CD14-positive monocyte (primary cell): ENCODE measurements around the gene EPO. TPM values are rescaled to one million over a fixed set of nuclear protein-coding genes. Genes with fewer than 3 reads are reported as not detected.

Experiments used
- DNase-seq, 3 donors: peaks; one replicate each; pipeline ENCODE4 v3.0.0-alpha.2; 2011 to 2022
- H2AFZ ChIP-seq: 2 replicates; pipeline ENCODE4 v1.6.0; 2012; ENCODE audit warnings: mild to moderate bottlenecking, low read depth, low read length, inconsistent platforms; ENCODE audit not compliant: insufficient read depth, poor library complexity, severe bottlenecking
- H3K27ac ChIP-seq, 2 donors: 1 replicate in 1 of 2; 2 replicates in 1 of 2; pipeline ENCODE4 v1.5.1; 2012 to 2013; ENCODE audit warnings: low read length in 2 of 2, control low read depth in 1 of 2, inconsistent platforms in 1 of 2, low read depth in 1 of 2, mild to moderate bottlenecking in 1 of 2
- H3K27me3 ChIP-seq, 2 donors: one replicate each; pipeline versions ENCODE4 v1.6.0 to v1.6.1; 2011 to 2013; ENCODE audit warnings: low read length in 2 of 2; ENCODE audit not compliant: control insufficient read depth in 2 of 2, insufficient read depth in 2 of 2
- H3K36me3 ChIP-seq, 2 donors: replicated peaks in 1 of 2; 1 replicate in 1 of 2; 2 replicates in 1 of 2; pipeline versions ENCODE4 v1.5.1 to v1.6.1; 2012 to 2013; ENCODE audit warnings: low read length in 2 of 2, control low read depth in 1 of 2, inconsistent platforms in 1 of 2, mild to moderate bottlenecking in 1 of 2; ENCODE audit not compliant: insufficient read depth in 2 of 2, control insufficient read depth in 1 of 2
- H3K4me1 ChIP-seq, 2 donors: 1 replicate in 1 of 2; 2 replicates in 1 of 2; pipeline versions ENCODE4 v1.5.1 to v1.6.1; 2012 to 2013; ENCODE audit warnings: low read length in 2 of 2, control low read depth in 1 of 2, inconsistent platforms in 1 of 2, mild to moderate bottlenecking in 1 of 2, moderate library complexity in 1 of 2; ENCODE audit not compliant: insufficient read depth in 2 of 2, control insufficient read depth in 1 of 2
- H3K4me2 ChIP-seq: replicated peaks from 2 replicates; pipeline ENCODE3; 2012; ENCODE audit warnings: low read length, moderate library complexity, mild to moderate bottlenecking; ENCODE audit not compliant: poor library complexity, severe bottlenecking; ENCODE audit errors: extremely low read depth
- H3K4me3 ChIP-seq, 3 experiments: fragments of 200-600 bp in 1 of 3; sonication (generic) in 1 of 3; replicated peaks in 1 of 3; 1 replicate in 2 of 3; 2 replicates in 1 of 3; pipeline ENCODE4 v1.5.1; 2011 to 2013; ENCODE audit warnings: low read length in 3 of 3, mild to moderate bottlenecking in 3 of 3, control low read depth in 2 of 3, low read depth in 2 of 3, inconsistent platforms in 1 of 3, moderate library complexity in 1 of 3
- H3K79me2 ChIP-seq: 2 replicates; pipeline ENCODE4 v1.6.0; 2012; ENCODE audit warnings: mild to moderate bottlenecking, control low read depth, inconsistent platforms, low read length, moderate library complexity; ENCODE audit not compliant: insufficient read depth
- H3K9ac ChIP-seq: 2 replicates; pipeline ENCODE4 v1.6.0; 2017; ENCODE audit warnings: low read length, mild to moderate bottlenecking; ENCODE audit not compliant: insufficient read depth, poor library complexity, severe bottlenecking
- H3K9me3 ChIP-seq, 2 donors: replicated peaks in 1 of 2; 1 replicate in 1 of 2; 2 replicates in 1 of 2; pipeline versions ENCODE4 v1.5.1 to v1.6.1; 2012 to 2013; ENCODE audit warnings: low read length in 2 of 2, control low read depth in 1 of 2; ENCODE audit not compliant: control insufficient read depth in 1 of 2, insufficient read depth in 1 of 2
- H4K20me1 ChIP-seq: 2 replicates; pipeline ENCODE4 v1.6.0; 2012; ENCODE audit warnings: mild to moderate bottlenecking, low read length, control low read depth, moderate library complexity; ENCODE audit not compliant: insufficient read depth
- H3K27ac Mint-ChIP-seq, 7 donors: one replicate each; pipeline ENCODE4 v1.8.0; 2020; ENCODE audit warnings: mild to moderate bottlenecking in 7 of 7, mixed read lengths in 7 of 7, moderate library complexity in 6 of 7, inconsistent platforms in 2 of 7
- H3K27me3 Mint-ChIP-seq, 3 donors: one replicate each; pipeline ENCODE4 v1.8.0; 2021 to 2022; ENCODE audit warnings: low read depth in 3 of 3, mild to moderate bottlenecking in 3 of 3, mixed read lengths in 3 of 3, moderate library complexity in 3 of 3, inconsistent platforms in 1 of 3
- H3K36me3 Mint-ChIP-seq, 2 donors: one replicate each; pipeline ENCODE4 v1.8.0; 2020; ENCODE audit warnings: mixed read lengths in 2 of 2, inconsistent platforms in 1 of 2, mild to moderate bottlenecking in 1 of 2
- H3K4me1 Mint-ChIP-seq: one replicate; pipeline ENCODE4 v1.8.0; 2020; ENCODE audit warnings: mild to moderate bottlenecking, mixed read lengths
- H3K4me3 Mint-ChIP-seq, 2 donors: one replicate each; pipeline ENCODE4 v1.8.0; 2020; ENCODE audit warnings: mild to moderate bottlenecking in 2 of 2, mixed read lengths in 2 of 2, moderate library complexity in 1 of 2
- H3K9me3 Mint-ChIP-seq, 7 donors: one replicate each; pipeline ENCODE4 v1.8.0; 2020 to 2022; ENCODE audit warnings: mixed read lengths in 7 of 7, mild to moderate bottlenecking in 6 of 7, moderate library complexity in 6 of 7, inconsistent platforms in 2 of 7
- WGBS: methylation state at CpG from one replicate; pipeline ENCODE4 v1.1.5; 2013; ENCODE audit warnings: missing lambda C conversion rate; ENCODE audit not compliant: insufficient coverage; 5-methylcytosine and 5-hydroxymethylcytosine counted together
- intact Hi-C, 2 donors: fragments of 100-400 bp; cut with micrococcal nuclease; formaldehyde crosslinking; loops; one replicate each; pipeline versions ENCODE4 v1.15.0 to v1.15.1; 2023
- polyA plus RNA-seq, 3 donors: library from polyadenylated mRNA; depleted of rRNA in 1 of 3; unstranded in 2 of 3; stranded (reverse) in 1 of 3; fragments of 300-500 nt in 2 of 3; fragments of >200 nt in 1 of 3; fragmentation: Illumina TruSeq in 2 of 3; gene quantifications; 1 replicate in 2 of 3; 2 replicates in 1 of 3; pipeline ENCODE4 v1.2.3, GENCODE V29; 2012 to 2021
- TF ChIP-seq, protein P1 (sequence below): fragments of 200-600 bp; IDR thresholded peaks from one replicate; pipeline ENCODE4 v1.8.0; 2022; ENCODE audit warnings: antibody characterized with exemption, mild to moderate bottlenecking

EPO gene
- polyA plus RNA-seq, 3 donors: not detected

DNA sequence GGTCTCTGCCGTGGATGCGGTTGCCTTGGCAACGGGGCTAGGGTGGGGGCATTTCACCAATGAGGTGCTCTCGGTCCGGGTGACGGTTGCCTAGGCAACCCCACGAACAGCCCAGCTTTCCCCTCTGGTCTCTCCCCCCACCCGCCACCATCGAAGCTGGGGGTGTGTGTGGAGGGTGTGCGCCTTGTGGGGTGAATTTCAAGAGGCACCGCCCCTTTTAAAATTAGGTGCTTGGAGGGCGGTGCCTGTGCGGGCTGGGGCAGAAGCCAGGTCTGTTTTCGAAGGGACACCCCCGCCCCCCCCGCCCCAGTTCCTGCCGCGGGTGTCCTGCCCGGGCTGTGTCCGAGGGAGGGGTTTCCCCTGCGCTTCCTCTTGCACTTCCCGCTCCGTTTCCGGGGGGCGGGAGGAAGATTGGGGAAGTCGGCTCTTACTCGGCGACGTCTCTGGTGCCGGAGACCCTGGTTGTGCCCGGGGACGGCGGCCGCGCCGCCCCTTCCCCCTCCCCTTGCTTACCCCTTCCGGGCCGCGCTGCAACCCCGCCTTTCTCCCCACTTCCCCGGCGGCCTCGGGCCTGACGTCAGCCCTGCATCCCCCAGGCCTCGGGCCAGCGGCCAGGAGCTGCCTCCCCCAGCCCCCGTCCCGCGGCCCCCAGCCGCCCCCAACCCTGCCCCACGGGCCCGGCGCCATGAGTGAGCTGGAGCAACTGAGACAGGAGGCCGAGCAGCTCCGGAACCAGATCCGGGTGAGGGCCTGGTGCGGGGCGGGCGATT is 44.5 kb upstream of the EPO start:
- Mint-ChIP-seq H3K4me3 (peak overlapping the region; percentile 85 to 86), H3K27me3 (peaks cover 1 to 8% (median 6%) of the 10 kb centered on the region in 3 donors), H3K27ac (peak overlapping the region; percentile 68 to 93 (median 86)), H3K4me1 (peaks cover 44% of the 10 kb centered on the region), H3K36me3 (peaks cover 30 to 42% of the 10 kb centered on the region in 2 donors), H3K9me3 (peaks cover 0 to 2% (median 0%) of the 10 kb centered on the region in 7 donors)
- H3K4me1 ChIP-seq: peaks cover 54 to 58% of the 10 kb centered on the region in 2 donors
- intact Hi-C loops: loop anchor here (2.0 to 10.0 kb wide), 3 partner anchors 89 to 551 kb away; partner anchors contain the start of genes FBXO24 (in 1 of the 2), LRCH4 (in 1 of the 2), MBLAC1 (in 1 of the 2) and PPP1R35 (in 1 of the 2)
- H3K9me3 ChIP-seq: no peaks in the 10 kb centered on the region
- H3K27ac ChIP-seq: peak overlapping the region; percentile 88 to 91
- H3K4me2 ChIP-seq: peak overlapping the region; percentile 78
- peak; percentile 89 to 97 (median 95) for DNase-seq
- H2AFZ ChIP-seq: no peak overlapping the region
- WGBS: 0% methylated on average over 7 of the region's 59 CpGs
- peak overlapping the region; percentile 89 for H3K9ac ChIP-seq
- peak overlapping the region; percentile 64 to 100 (median 85) for H3K4me3 ChIP-seq
- H3K36me3 ChIP-seq: peaks cover 38 to 40% of the 10 kb centered on the region in 2 donors
- TF ChIP-seq, protein P1, sequence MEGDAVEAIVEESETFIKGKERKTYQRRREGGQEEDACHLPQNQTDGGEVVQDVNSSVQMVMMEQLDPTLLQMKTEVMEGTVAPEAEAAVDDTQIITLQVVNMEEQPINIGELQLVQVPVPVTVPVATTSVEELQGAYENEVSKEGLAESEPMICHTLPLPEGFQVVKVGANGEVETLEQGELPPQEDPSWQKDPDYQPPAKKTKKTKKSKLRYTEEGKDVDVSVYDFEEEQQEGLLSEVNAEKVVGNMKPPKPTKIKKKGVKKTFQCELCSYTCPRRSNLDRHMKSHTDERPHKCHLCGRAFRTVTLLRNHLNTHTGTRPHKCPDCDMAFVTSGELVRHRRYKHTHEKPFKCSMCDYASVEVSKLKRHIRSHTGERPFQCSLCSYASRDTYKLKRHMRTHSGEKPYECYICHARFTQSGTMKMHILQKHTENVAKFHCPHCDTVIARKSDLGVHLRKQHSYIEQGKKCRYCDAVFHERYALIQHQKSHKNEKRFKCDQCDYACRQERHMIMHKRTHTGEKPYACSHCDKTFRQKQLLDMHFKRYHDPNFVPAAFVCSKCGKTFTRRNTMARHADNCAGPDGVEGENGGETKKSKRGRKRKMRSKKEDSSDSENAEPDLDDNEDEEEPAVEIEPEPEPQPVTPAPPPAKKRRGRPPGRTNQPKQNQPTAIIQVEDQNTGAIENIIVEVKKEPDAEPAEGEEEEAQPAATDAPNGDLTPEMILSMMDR: no peak
- no peaks in the 10 kb centered on the region for H3K27me3 ChIP-seq
- H3K79me2 ChIP-seq: peaks cover 48% of the 10 kb centered on the region
- H4K20me1 ChIP-seq: peaks cover 57% of the 10 kb centered on the region

DNA sequence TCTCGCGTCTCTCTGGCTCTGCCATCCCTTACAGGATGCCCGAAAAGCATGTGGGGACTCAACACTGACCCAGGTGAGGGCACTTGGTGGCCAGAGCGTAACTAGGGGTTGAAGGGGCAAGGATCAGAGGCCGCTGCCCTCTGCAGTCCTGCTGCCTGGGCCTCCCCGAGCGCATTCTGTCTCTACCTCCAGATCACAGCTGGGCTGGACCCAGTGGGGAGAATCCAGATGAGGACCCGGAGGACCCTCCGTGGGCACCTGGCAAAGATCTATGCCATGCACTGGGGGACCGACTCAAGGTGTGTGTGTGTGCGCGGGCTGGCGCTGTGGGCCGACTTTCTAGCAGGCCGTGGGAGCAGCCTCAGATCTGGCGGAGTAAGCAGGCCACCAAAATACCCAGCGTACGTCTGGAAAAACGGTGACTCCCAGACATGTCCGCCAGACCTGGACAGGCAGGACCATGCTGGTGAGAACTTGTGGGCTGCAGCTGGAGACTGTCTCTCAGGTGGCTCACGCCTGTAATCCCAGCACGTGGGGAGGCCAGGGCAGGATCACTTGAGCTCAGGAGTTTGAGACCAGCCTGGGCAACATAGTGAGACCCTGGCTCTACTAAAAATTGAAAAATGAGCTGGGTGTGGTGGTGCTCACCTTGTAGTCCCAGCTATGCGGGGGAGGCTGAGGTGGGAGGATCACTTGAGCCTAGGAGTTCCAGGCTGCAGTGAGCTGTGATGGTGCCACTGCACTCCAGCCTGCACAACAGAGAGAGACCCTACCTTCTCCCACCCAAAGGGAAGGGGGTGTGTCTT is 43.6 kb upstream of the EPO start:
- Mint-ChIP-seq H3K9me3 (peaks cover 0 to 2% (median 0%) of the 10 kb centered on the region in 7 donors), H3K27me3 (peaks cover under 1 to 6% (median 1%) of the 10 kb centered on the region in 3 donors), H3K4me1 (peaks cover 44% of the 10 kb centered on the region), H3K36me3 (peaks cover 31 to 48% of the 10 kb centered on the region in 2 donors), H3K4me3 (peak overlapping the region; percentile 71 to 80), H3K27ac (peak overlapping the region; percentile 26 to 93 (median 85))
- Histone ChIP-seq H3K9ac (peak overlapping the region; percentile 89), H3K36me3 (peaks cover 43 to 47% of the 10 kb centered on the region in 2 donors), H3K4me2 (peak overlapping the region; percentile 78), H3K4me3 (peak overlapping the region in 1 of 3 experiments; percentile 100), H3K27me3 (no peaks in the 10 kb centered on the region), H2AFZ (no peak overlapping the region), H4K20me1 (peaks cover 65% of the 10 kb centered on the region), H3K4me1 (peaks cover 55 to 61% of the 10 kb centered on the region in 2 donors), H3K27ac (peak overlapping the region; percentile 54 to 91), H3K9me3 (no peaks in the 10 kb centered on the region), H3K79me2 (peaks cover 48% of the 10 kb centered on the region)
- DNase-seq: peak in 1 of 3 donors; percentile 9
- intact Hi-C loops: loop anchor here in 1 of 2 donors (10.0 kb wide), 2 partner anchors 242 to 552 kb away; partner anchors contain the start of genes MBLAC1 and PPP1R35
- TF ChIP-seq, protein P1: no peak
- WGBS: 95% methylated on average over 20 of the region's 23 CpGs
